ENCODE measurements around the gene NPPA. TPM values are rescaled to one million over a fixed set of nuclear protein-coding genes. Genes with fewer than 3 reads are reported as not detected.
A peak's percentile ranks its signal among the peaks of the same experiment; 100 is the strongest.

Gene NPPA
- total RNA-seq, 1 experiment from 2014 or later, result not detected

GRCh38 chr1:11837767-11838348 lies 9.7 kb downstream of the NPPA start:
- Histone ChIP-seq H3K79me1 (ENCODE audit: insufficient read depth, low read depth, low read length, poor library complexity, severe bottlenecking) (no peaks in the 10 kb centered on the region), H3K56ac (ENCODE audit: insufficient read length, low read depth, low read length) (no peak overlapping the region), H2BK15ac (ENCODE audit: low read depth, low read length) (no peak overlapping the region), H4K8ac (replicated peaks; ENCODE audit: insufficient read length, low read depth, low read length) (no peak overlapping the region), H3K4me2 (ENCODE audit: insufficient read depth, insufficient read length, low read length) (no peak overlapping the region), H3T11ph (ENCODE audit: low read length) (no peak overlapping the region), H2AK5ac (ENCODE audit: insufficient read length, low read length) (no peak overlapping the region), H2BK5ac (ENCODE audit: insufficient read length, low read length) (no peak overlapping the region), H3K14ac (ENCODE audit: insufficient read depth, low read length) (no peak overlapping the region), H3K9ac (ENCODE audit: extremely low read depth, insufficient read length, low read length) (no peak overlapping the region), H4K20me1 (ENCODE audit: control insufficient read depth, insufficient read depth, insufficient read length) (no peaks in the 10 kb centered on the region), H2BK120ac (ENCODE audit: low read depth, low read length, poor library complexity, severe bottlenecking) (no peak overlapping the region), H3K18ac (ENCODE audit: insufficient read length, low read depth, low read length) (no peak overlapping the region), H3K23me2 (ENCODE audit: insufficient read length, low read depth, low read length, poor library complexity, severe bottlenecking) (no peaks in the 10 kb centered on the region), H2BK12ac (ENCODE audit: insufficient read length, low read depth, low read length) (no peak overlapping the region), H4K5ac (ENCODE audit: insufficient read length, low read depth, low read length) (no peak overlapping the region), H3K4me1 (ENCODE audit: insufficient read depth, low read length) (no peaks in the 10 kb centered on the region), H2BK20ac (ENCODE audit: low read depth, low read length, poor library complexity, severe bottlenecking) (no peak overlapping the region), H3K27me3 (ENCODE audit: insufficient read depth, low read length) (no peaks in the 10 kb centered on the region), H3K9me3 (ENCODE audit: control insufficient read depth, low read depth, low read length) (no peaks in the 10 kb centered on the region), H3K27ac (ENCODE audit: insufficient read length, low read depth, low read length) (no peak overlapping the region), H3K79me2 (ENCODE audit: insufficient read depth, low read length) (no peaks in the 10 kb centered on the region), H3K23ac (ENCODE audit: insufficient read length, low read depth, low read length) (no peak overlapping the region), H2AFZ (ENCODE audit: low read length) (no peak overlapping the region), H3K4ac (ENCODE audit: low read depth, low read length) (no peak overlapping the region), H4K91ac (ENCODE audit: insufficient read length, low read depth, low read length) (no peak overlapping the region)
- peaks cover 35 to 94% (median 81%) of the 10 kb centered on the region in 3 experiments; a peak in 6 of 7 replicates for H3K36me3 Mint-ChIP-seq (ENCODE audit: insufficient read depth in 1 of 3, low read depth in 3 of 3)
- no peak overlapping the region for H3K4me3 Mint-ChIP-seq
- peak; percentile 36 for DNase-seq
- no peaks in the 10 kb centered on the region for H3K27me3 Mint-ChIP-seq (ENCODE audit: low read depth)
- TF ChIP-seq, protein P1, sequence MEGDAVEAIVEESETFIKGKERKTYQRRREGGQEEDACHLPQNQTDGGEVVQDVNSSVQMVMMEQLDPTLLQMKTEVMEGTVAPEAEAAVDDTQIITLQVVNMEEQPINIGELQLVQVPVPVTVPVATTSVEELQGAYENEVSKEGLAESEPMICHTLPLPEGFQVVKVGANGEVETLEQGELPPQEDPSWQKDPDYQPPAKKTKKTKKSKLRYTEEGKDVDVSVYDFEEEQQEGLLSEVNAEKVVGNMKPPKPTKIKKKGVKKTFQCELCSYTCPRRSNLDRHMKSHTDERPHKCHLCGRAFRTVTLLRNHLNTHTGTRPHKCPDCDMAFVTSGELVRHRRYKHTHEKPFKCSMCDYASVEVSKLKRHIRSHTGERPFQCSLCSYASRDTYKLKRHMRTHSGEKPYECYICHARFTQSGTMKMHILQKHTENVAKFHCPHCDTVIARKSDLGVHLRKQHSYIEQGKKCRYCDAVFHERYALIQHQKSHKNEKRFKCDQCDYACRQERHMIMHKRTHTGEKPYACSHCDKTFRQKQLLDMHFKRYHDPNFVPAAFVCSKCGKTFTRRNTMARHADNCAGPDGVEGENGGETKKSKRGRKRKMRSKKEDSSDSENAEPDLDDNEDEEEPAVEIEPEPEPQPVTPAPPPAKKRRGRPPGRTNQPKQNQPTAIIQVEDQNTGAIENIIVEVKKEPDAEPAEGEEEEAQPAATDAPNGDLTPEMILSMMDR (conservative IDR thresholded peaks at IDR 0.05), result no peak
- no peaks in the 10 kb centered on the region for H3K4me1 Mint-ChIP-seq
- no peak overlapping the region; a peak in 1 of 7 replicates for H3K27ac Mint-ChIP-seq
- no peaks in the 10 kb centered on the region for H3K9me3 Mint-ChIP-seq
- no CpG with 5 or more reads among the region's 11 CpGs for WGBS (ENCODE audit: extremely low coverage, insufficient read length, low lambda C conversion rate)

All from H9 (cell line).